ENCODE measurements around the gene BST2. TPM values are rescaled to one million over a fixed set of nuclear protein-coding genes. Genes with fewer than 3 reads are reported as not detected.

BST2 gene
- total RNA-seq, 4 donors from 2014 or later, result 61.5 to 153 (median 92.1) TPM

DNA sequence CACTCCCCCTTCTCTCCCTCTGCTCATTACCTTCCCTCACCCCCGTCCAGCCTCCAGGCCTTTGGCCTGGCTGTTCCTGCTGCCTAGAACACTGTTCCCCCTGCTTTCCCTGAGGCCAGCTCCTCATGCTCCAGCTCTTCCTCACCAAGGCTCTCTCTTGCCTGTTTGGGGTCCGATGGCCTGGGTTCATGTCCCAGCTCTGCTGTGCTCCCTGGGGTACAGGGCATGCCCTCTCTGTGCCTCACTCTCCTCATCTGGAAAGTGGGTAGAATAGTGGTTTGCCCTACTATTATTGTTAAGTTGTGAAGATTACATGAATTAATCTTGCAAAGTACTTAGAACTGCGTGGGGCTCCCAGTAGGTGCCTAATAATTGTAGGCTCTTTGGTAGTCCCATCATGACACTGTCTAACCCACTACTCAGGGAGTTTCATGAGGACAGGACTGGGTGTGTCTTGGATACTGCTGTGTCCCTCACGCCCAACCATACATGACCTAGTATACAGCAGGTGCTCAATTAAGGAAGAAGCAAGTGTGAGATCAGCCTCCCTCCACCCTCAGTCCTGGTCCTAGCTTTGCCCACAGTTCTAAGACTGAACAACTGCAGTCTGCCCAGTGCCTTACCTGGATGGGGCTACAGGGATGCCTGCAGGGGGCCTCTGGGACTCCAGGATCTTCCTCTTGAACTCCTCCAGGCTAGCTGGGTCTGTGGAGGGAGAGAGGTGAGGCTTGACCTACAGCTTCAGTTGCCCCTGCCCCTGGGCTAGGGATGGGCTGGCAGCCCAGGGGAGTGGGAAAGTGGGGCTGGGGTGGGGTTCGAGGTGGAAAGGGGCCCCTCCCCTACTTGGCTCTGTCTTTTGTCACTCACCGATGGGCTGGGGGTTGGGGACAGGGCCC lies 45.3 kb downstream of the BST2 start:
- TF ChIP-seq, protein P1, sequence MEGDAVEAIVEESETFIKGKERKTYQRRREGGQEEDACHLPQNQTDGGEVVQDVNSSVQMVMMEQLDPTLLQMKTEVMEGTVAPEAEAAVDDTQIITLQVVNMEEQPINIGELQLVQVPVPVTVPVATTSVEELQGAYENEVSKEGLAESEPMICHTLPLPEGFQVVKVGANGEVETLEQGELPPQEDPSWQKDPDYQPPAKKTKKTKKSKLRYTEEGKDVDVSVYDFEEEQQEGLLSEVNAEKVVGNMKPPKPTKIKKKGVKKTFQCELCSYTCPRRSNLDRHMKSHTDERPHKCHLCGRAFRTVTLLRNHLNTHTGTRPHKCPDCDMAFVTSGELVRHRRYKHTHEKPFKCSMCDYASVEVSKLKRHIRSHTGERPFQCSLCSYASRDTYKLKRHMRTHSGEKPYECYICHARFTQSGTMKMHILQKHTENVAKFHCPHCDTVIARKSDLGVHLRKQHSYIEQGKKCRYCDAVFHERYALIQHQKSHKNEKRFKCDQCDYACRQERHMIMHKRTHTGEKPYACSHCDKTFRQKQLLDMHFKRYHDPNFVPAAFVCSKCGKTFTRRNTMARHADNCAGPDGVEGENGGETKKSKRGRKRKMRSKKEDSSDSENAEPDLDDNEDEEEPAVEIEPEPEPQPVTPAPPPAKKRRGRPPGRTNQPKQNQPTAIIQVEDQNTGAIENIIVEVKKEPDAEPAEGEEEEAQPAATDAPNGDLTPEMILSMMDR (IDR thresholded peaks at IDR 0.05; ENCODE audit: low read depth), result no peak

DNA sequence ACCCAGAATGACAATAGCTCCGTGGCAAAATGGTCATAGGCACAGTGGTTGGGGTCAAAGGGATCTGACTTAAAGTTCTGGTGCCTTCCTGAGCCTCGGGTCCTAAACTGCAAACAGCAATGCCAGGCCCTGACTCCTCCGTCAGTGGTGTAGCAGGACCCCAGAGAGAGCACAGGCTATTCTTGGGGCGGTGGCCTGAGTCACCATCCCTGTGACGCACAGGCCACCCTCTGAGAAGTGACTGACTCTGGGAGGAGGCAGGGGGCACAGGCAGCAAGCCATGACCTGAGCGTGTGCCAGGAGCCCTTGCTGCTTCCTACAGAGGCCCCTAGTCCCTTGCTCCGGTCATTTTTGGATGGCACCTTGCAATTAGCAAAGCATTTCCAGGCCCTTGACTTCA lies 47.0 kb downstream of the BST2 start:
- TF ChIP-seq, protein P1 (IDR thresholded peaks at IDR 0.05; ENCODE audit: low read depth), result no peak

DNA sequence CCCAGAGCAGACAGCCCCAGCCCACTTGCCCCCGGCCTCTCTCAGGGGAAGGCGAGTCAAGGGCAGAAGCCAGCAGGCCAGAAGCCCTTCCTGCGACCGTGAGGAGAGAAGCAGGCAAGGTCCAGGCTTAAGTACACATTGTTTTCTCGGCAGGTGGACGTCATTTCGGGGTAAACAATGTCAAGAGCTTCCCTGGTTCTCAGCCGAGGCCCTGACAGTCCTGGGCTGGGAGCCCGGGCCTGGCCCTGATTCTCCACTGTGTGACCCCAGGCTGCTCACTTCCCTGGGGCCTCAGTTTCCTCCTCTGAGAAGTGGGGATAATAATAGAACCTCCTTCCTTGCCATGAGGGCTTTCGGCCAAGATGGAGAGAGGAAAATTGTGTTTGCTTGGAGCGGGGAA lies 47.7 kb downstream of the BST2 start:
- TF ChIP-seq, protein P1 (IDR thresholded peaks at IDR 0.05; ENCODE audit: low read depth), result no peak

DNA sequence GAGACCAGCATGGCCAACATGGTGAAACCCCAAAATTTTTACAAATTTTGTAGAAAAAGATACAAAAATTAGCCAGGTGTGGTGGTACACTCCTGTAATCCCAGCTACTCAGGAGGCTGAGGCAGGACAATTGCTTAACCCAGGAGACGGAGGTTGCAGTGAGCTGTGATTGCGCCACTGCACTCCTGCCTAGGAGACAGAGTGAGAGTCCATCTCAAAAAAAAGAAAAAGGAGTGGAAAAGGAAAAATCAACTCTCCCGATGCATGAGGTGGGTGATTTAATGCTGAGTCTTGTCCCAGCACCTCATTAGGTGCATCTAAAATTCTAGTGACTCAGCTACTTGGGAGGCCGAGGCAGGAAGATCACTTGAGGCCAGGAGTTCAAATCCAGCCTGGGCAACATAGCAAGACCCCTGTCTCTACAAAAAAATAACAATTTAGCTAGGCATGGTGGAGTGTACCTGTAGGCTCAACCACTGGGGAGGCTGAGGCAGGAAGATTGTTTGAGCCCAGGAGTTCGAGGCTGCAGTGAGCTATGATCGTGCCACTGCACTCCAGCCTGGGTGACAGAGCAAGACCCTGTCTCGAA lies 48.3 kb downstream of the BST2 start:
- TF ChIP-seq, protein P1 (IDR thresholded peaks at IDR 0.05; ENCODE audit: low read depth), result no peak

DNA sequence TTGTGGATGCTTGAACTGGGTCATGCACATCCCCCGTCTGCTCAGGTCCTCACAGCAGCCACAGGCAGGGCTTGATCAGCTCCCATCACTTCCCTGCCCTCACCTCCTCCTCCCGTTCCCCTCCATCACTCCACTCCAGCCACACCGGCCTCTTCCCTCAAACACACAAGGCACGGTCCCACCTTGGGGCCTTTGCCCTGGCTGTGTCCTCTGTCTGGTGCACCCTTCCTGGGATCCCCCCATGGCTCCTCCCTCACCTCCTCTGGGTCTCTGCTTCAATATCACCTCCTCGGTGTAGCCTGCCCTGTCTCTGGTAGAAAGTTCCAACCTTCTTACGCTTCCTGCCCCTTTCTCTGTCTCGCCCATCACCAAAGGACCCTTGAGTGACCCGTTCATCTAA lies 52.0 kb downstream of the BST2 start:
- TF ChIP-seq, protein P1 (IDR thresholded peaks at IDR 0.05; ENCODE audit: low read depth), result no peak

Other genes starting within 250 kb of the BST2 start
- gene USE1, start 190.3 kb downstream of the BST2 start, total RNA-seq, result 10 to 100 TPM; 20.5 to 31.3 (median 29.2) TPM
- gene OCEL1, start 179.4 kb downstream of the BST2 start, total RNA-seq, result 10 to 100 TPM in 2 of 4 donors, 1 to 10 TPM in 2; 8.8 to 16.2 (median 12.0) TPM
- 10 to 100 TPM in 2 of 4 donors, 1 to 10 TPM in 2; 7.1 to 47.7 (median 10.7) TPM for gene NR2F6, start 159.7 kb downstream of the BST2 start, total RNA-seq
- 10 to 100 TPM in 1 of 4 donors, 1 to 10 TPM in 3; 3.4 to 39.9 (median 4.8) TPM for gene USHBP1, start 140.9 kb downstream of the BST2 start, total RNA-seq
- gene BABAM1, start 138.2 kb downstream of the BST2 start, total RNA-seq, result 10 to 100 TPM; 49.6 to 60.6 (median 54.7) TPM
- under 1 TPM in 2 of 4 donors, not detected in 2; 0.22 to 0.51 TPM for gene ANKLE1, start 123.7 kb downstream of the BST2 start, total RNA-seq
- 10 to 100 TPM in 2 of 4 donors, 1 to 10 TPM in 2; 6.2 to 17.5 (median 12.1) TPM for gene ABHD8, start 102.2 kb downstream of the BST2 start, total RNA-seq
- 100 to 1,000 TPM; 117 to 211 (median 135) TPM for gene MRPL34, start 99.8 kb downstream of the BST2 start, total RNA-seq
- gene DDA1, start 96.1 kb downstream of the BST2 start, total RNA-seq, result 10 to 100 TPM in 2 of 4 donors, 1 to 10 TPM in 2; 4.6 to 23.5 (median 9.5) TPM
- 10 to 100 TPM in 1 of 4 donors, 1 to 10 TPM in 3; 5.4 to 30.3 (median 7.5) TPM for gene ANO8, start 70.8 kb downstream of the BST2 start, total RNA-seq
- gene GTPBP3, start 68.1 kb downstream of the BST2 start, total RNA-seq, result 10 to 100 TPM in 3 of 4 donors, 1 to 10 TPM in 1; 8.6 to 32.2 (median 14.6) TPM
- gene PLVAP, start 28.3 kb downstream of the BST2 start, total RNA-seq, result 100 to 1,000 TPM in 1 of 4 donors, 10 to 100 TPM in 3; 22.6 to 220 (median 82.6) TPM
- gene CCDC194, start 11.4 kb downstream of the BST2 start, total RNA-seq, result not detected
- gene MVB12A, start 14.4 kb upstream of the BST2 start, total RNA-seq, result 10 to 100 TPM; 45.6 to 61.7 (median 54.3) TPM
- gene TMEM221, start 43.0 kb upstream of the BST2 start, total RNA-seq, result under 1 TPM in 3 of 4 donors, not detected in 1; 0.34 to 0.66 (median 0.49) TPM
- gene NXNL1, start 55.3 kb upstream of the BST2 start, total RNA-seq, result 1 to 10 TPM in 2 of 4 donors, not detected in 2; 1.3 to 2.1 TPM
- 10 to 100 TPM; 15.0 to 66.5 (median 36.6) TPM for gene SLC27A1, start 64.9 kb upstream of the BST2 start, total RNA-seq
- 100 to 1,000 TPM in 1 of 4 donors, 10 to 100 TPM in 3; 43.7 to 107 (median 65.2) TPM for gene PGLS, start 106.0 kb upstream of the BST2 start, total RNA-seq
- 100 to 1,000 TPM in 1 of 4 donors, 10 to 100 TPM in 3; 58.2 to 118 (median 94.5) TPM for gene COLGALT1, start 150.0 kb upstream of the BST2 start, total RNA-seq

Measured in subcutaneous adipose tissue (tissue), 4 donors.